ENCODE results near the gene KAT5.
"Not testable (repeated sequence)": the region's sequence is repeated elsewhere in the genome, so short reads cannot be mapped to it uniquely, and the experiment has no call there.

KAT5 gene

GRCh38 chr11:65710421-65710820 lies 1.6 kb upstream of the KAT5 start:
- no peak for DNase-seq

GRCh38 chr11:65712633-65713076 lies 603 bp downstream of the KAT5 start:
- no peak for DNase-seq

GRCh38 chr11:65713212-65713969 lies 1.3 kb downstream of the KAT5 start:
- no peak for DNase-seq

- DNase-seq = no peak
Observed at GRCh38 chr11:65714433-65714832, 2.4 kb downstream of the KAT5 start.

- no peak for DNase-seq
Observed at GRCh38 chr11:65716302-65716701, 4.2 kb downstream of the KAT5 start.

- no peak for DNase-seq
Observed at GRCh38 chr11:65716774-65717405, 4.8 kb downstream of the KAT5 start.

- DNase-seq = no peak
Observed at GRCh38 chr11:65717906-65718305, 5.9 kb downstream of the KAT5 start.

GRCh38 chr11:65718531-65718930 lies 6.5 kb downstream of the KAT5 start:
- no peak for DNase-seq

- no peak for DNase-seq
Observed at GRCh38 chr11:65718964-65719492, 7.0 kb downstream of the KAT5 start.

- DNase-seq = peak; percentile 25
Observed at GRCh38 chr11:65719871-65720210, 7.8 kb downstream of the KAT5 start.

GRCh38 chr11:65720211-65720934 lies 8.3 kb downstream of the KAT5 start, which contains the start of gene RNASEH2C:
Gene RNASEH2C, minus strand, starts transcription at chr11:65720798. Its CDS starts 40 bp downstream, at chr11:65720758.
- peak; percentile 78 for DNase-seq

- DNase-seq = no peak
Observed at GRCh38 chr11:65722261-65722660, 10.2 kb downstream of the KAT5 start.

GRCh38 chr11:65726660-65727059 lies 14.6 kb downstream of the KAT5 start:
- no peak for DNase-seq

- DNase-seq = no peak
Observed at GRCh38 chr11:65727865-65728264, 15.8 kb downstream of the KAT5 start.

GRCh38 chr11:65730461-65730860 lies 18.4 kb downstream of the KAT5 start:
- no peak for DNase-seq

- not testable (repeated sequence) for DNase-seq
Observed at GRCh38 chr11:65735111-65735510, 23.1 kb downstream of the KAT5 start.

GRCh38 chr11:65736810-65737209 lies 24.8 kb downstream of the KAT5 start:
- no peak for DNase-seq

GRCh38 chr11:65739022-65739421 lies 27.0 kb downstream of the KAT5 start:
- DNase-seq = no peak

- DNase-seq = no peak
Observed at GRCh38 chr11:65741185-65741584, 29.1 kb downstream of the KAT5 start.

- DNase-seq = no peak
Observed at GRCh38 chr11:65742353-65742752, 30.3 kb downstream of the KAT5 start.

- DNase-seq = no peak
Observed at GRCh38 chr11:65743681-65744025, 31.6 kb downstream of the KAT5 start.

GRCh38 chr11:65744026-65744698 lies 32.1 kb downstream of the KAT5 start:
- no peak for DNase-seq

GRCh38 chr11:65744699-65745042 lies 32.6 kb downstream of the KAT5 start:
- no peak for DNase-seq

Measured in CD4-positive, alpha-beta T cell treated with Interleukin-10 for 1 hour (primary cell).